ENCODE results near the gene PRKCE. TPM values are rescaled to one million over a fixed set of nuclear protein-coding genes. Genes with fewer than 3 reads are reported as not detected.

PRKCE gene
- total RNA-seq, 2 experiments from 2014 or later: 6.1 to 8.0 TPM

GRCh38 chr2:45813003-45813941 is 161.8 kb downstream of the PRKCE start:
- no peaks in the 10 kb centered on the region for H3K36me3 Mint-ChIP-seq
- H3K9me3 Mint-ChIP-seq: no peaks in the 10 kb centered on the region
- no peak overlapping the region for H3K4me3 Mint-ChIP-seq
- H3K27ac Mint-ChIP-seq: no peak overlapping the region
- H3K27me3 Mint-ChIP-seq: no peaks in the 10 kb centered on the region
- H3K4me1 Mint-ChIP-seq: no peaks in the 10 kb centered on the region
- no peak for DNase-seq

- H3K9me3 Mint-ChIP-seq: no peaks in the 10 kb centered on the region
- H3K36me3 Mint-ChIP-seq: no peaks in the 10 kb centered on the region
- H3K27ac Mint-ChIP-seq: no peak overlapping the region
- H3K4me1 Mint-ChIP-seq: no peaks in the 10 kb centered on the region
- H3K4me3 Mint-ChIP-seq: no peak overlapping the region
- DNase-seq: no peak
- no peaks in the 10 kb centered on the region for H3K27me3 Mint-ChIP-seq
These were observed 163.0 kb downstream of the PRKCE start for GRCh38 chr2:45814488-45814887.

GRCh38 chr2:45814951-45815621 is 163.6 kb downstream of the PRKCE start:
- H3K4me3 Mint-ChIP-seq: no peak overlapping the region
- no peak overlapping the region for H3K27ac Mint-ChIP-seq

GRCh38 chr2:45816272-45816671 is 164.8 kb downstream of the PRKCE start:
- Mint-ChIP-seq H3K27ac (no peak overlapping the region), H3K9me3 (no peaks in the 10 kb centered on the region), H3K36me3 (no peaks in the 10 kb centered on the region), H3K4me3 (no peak overlapping the region), H3K27me3 (no peaks in the 10 kb centered on the region), H3K4me1 (peaks cover 7% of the 10 kb centered on the region)
- no peak for DNase-seq

More at GRCh38 chr2:45814951-45815621, 163.6 kb downstream of the PRKCE start:
- Mint-ChIP-seq H3K4me1 (peaks cover 4% of the 10 kb centered on the region), H3K36me3 (no peaks in the 10 kb centered on the region), H3K27me3 (no peaks in the 10 kb centered on the region), H3K9me3 (no peaks in the 10 kb centered on the region)
- no peak for DNase-seq

GRCh38 chr2:45818591-45818990 is 167.1 kb downstream of the PRKCE start:
- Mint-ChIP-seq H3K4me3 (no peak overlapping the region), H3K4me1 (peaks cover 7% of the 10 kb centered on the region), H3K27me3 (no peaks in the 10 kb centered on the region), H3K27ac (no peak overlapping the region), H3K36me3 (no peaks in the 10 kb centered on the region), H3K9me3 (no peaks in the 10 kb centered on the region)
- no peak for DNase-seq

GRCh38 chr2:45820048-45820447 is 168.6 kb downstream of the PRKCE start:
- Mint-ChIP-seq H3K36me3 (no peaks in the 10 kb centered on the region), H3K27ac (peak overlapping the region; percentile 19), H3K9me3 (no peaks in the 10 kb centered on the region), H3K27me3 (no peaks in the 10 kb centered on the region), H3K4me3 (no peak overlapping the region), H3K4me1 (peaks cover 15% of the 10 kb centered on the region)
- no peak for DNase-seq

GRCh38 chr2:45821558-45822271 is 170.2 kb downstream of the PRKCE start:
- no peaks in the 10 kb centered on the region for H3K27me3 Mint-ChIP-seq
- no peak for DNase-seq
- no peak overlapping the region for H3K27ac Mint-ChIP-seq
- H3K36me3 Mint-ChIP-seq: no peaks in the 10 kb centered on the region
- no peaks in the 10 kb centered on the region for H3K9me3 Mint-ChIP-seq
- no peak overlapping the region for H3K4me3 Mint-ChIP-seq
- H3K4me1 Mint-ChIP-seq: peaks cover 18% of the 10 kb centered on the region

GRCh38 chr2:45822272-45822630 is 170.8 kb downstream of the PRKCE start:
- Mint-ChIP-seq H3K4me1 (peaks cover 18% of the 10 kb centered on the region), H3K9me3 (no peaks in the 10 kb centered on the region), H3K36me3 (no peaks in the 10 kb centered on the region), H3K27ac (no peak overlapping the region), H3K4me3 (no peak overlapping the region), H3K27me3 (no peaks in the 10 kb centered on the region)
- no peak for DNase-seq

GRCh38 chr2:45823723-45824206 is 172.3 kb downstream of the PRKCE start:
- H3K27me3 Mint-ChIP-seq: no peaks in the 10 kb centered on the region
- H3K27ac Mint-ChIP-seq: no peak overlapping the region
- peaks cover 18% of the 10 kb centered on the region for H3K4me1 Mint-ChIP-seq
- no peaks in the 10 kb centered on the region for H3K36me3 Mint-ChIP-seq
- H3K4me3 Mint-ChIP-seq: no peak overlapping the region
- no peak for DNase-seq
- H3K9me3 Mint-ChIP-seq: no peaks in the 10 kb centered on the region

GRCh38 chr2:45825001-45825651 is 173.7 kb downstream of the PRKCE start:
- Mint-ChIP-seq H3K36me3 (peaks cover 2% of the 10 kb centered on the region), H3K9me3 (peaks cover 7% of the 10 kb centered on the region), H3K4me3 (no peak overlapping the region), H3K4me1 (peaks cover 15% of the 10 kb centered on the region), H3K27ac (no peak overlapping the region), H3K27me3 (no peaks in the 10 kb centered on the region)
- no peak for DNase-seq

- Mint-ChIP-seq H3K27me3 (no peaks in the 10 kb centered on the region), H3K9me3 (peaks cover 19% of the 10 kb centered on the region), H3K36me3 (peaks cover 10% of the 10 kb centered on the region), H3K4me3 (no peak overlapping the region), H3K27ac (no peak overlapping the region), H3K4me1 (peaks cover 12% of the 10 kb centered on the region)
- no peak for DNase-seq
These were observed 175.0 kb downstream of the PRKCE start for GRCh38 chr2:45826460-45826859.

GRCh38 chr2:45826884-45827635 is 175.6 kb downstream of the PRKCE start:
- H3K36me3 Mint-ChIP-seq: peaks cover 10% of the 10 kb centered on the region
- no peak for DNase-seq
- H3K4me1 Mint-ChIP-seq: peaks cover 12% of the 10 kb centered on the region
- no peaks in the 10 kb centered on the region for H3K27me3 Mint-ChIP-seq
- no peak overlapping the region for H3K4me3 Mint-ChIP-seq
- H3K27ac Mint-ChIP-seq: no peak overlapping the region
- peaks cover 19% of the 10 kb centered on the region for H3K9me3 Mint-ChIP-seq

- H3K4me3 Mint-ChIP-seq: no peak overlapping the region
- peaks cover under 1% of the 10 kb centered on the region for H3K4me1 Mint-ChIP-seq
- no peak overlapping the region for H3K27ac Mint-ChIP-seq
- peaks cover 19% of the 10 kb centered on the region for H3K9me3 Mint-ChIP-seq
- H3K36me3 Mint-ChIP-seq: peaks cover 10% of the 10 kb centered on the region
- H3K27me3 Mint-ChIP-seq: no peaks in the 10 kb centered on the region
- no peak for DNase-seq
These were observed 178.8 kb downstream of the PRKCE start for GRCh38 chr2:45830322-45830721.

- no peak for DNase-seq
- H3K4me3 Mint-ChIP-seq: no peak overlapping the region
These were observed 182.0 kb downstream of the PRKCE start for GRCh38 chr2:45833301-45833967.

More at GRCh38 chr2:45833301-45833967, 182.0 kb downstream of the PRKCE start:
- Mint-ChIP-seq H3K9me3 (peaks cover 19% of the 10 kb centered on the region), H3K36me3 (peaks cover 10% of the 10 kb centered on the region), H3K27me3 (no peaks in the 10 kb centered on the region), H3K4me1 (peaks cover 6% of the 10 kb centered on the region), H3K27ac (no peak overlapping the region)

All from activated naive CD8-positive, alpha-beta T cell treated with anti-CD3 and anti-CD28 coated beads for 36 hours (primary cell).